Effector CD8-positive, alpha-beta T cell (primary cell): Measurements from ENCODE around the gene TNS3.
"Not testable (repeated sequence)": the region's sequence is repeated elsewhere in the genome, so short reads cannot be mapped to it uniquely, and the experiment has no call there.

Experiments
- DNase-seq: peaks from one replicate; lab custom pipeline; 2025; lab: John Stamatoyannopoulos, UW

Gene TNS3

DNA sequence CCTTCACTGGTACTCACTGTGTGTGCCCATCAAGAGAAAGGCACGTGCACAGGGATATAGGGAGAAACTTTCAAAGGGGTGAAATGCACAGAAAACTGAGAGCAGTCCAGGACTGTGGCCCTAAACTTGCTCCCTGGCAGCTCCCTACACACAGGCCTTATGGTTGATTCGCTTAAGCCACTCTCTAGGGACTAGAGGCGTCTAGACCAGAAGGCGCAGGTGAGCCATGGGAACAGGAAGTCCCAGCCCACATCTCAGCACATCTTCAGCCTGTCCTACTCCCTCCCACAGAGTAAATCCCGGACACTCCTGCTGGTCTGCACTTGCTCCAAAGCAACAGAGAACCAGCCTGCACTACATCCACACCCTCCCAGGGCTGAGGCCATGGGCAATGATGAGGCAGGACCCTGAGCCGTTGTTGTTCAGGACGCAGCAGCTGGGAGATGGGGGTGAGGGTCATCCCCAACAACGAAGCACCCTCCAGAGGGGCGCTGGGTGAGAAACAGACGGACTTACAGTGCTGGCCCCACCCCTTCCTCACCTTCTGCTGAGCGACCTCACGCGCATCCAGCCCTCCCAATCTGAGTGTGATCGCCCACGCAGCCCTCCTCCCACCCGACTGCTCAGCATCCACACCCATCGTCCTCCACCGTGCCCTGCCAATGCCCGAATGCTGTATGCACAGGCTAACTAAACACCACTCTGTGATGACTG is 109.3 kb downstream of the TNS3 start:
- no peak for DNase-seq

DNA sequence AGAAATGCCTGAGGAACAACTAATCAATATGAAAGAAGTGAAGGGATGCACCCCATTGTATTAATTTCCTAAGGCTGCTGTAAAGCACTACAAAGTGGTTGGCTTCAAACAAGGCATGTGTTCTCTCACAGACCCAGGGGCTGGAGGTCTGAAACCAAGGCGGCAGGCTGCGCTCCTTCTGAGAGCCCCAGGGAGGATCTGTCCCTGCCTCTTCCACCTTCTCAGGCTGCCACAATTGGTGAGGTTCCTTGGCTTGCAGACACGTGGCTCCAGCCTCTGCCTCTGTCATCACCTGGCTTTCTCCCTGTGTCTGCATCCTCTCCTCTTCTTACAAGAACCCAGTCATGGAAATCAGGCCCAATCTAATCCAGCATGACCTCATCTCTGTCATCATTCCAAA is 110.1 kb downstream of the TNS3 start:
- DNase-seq: no peak

DNA sequence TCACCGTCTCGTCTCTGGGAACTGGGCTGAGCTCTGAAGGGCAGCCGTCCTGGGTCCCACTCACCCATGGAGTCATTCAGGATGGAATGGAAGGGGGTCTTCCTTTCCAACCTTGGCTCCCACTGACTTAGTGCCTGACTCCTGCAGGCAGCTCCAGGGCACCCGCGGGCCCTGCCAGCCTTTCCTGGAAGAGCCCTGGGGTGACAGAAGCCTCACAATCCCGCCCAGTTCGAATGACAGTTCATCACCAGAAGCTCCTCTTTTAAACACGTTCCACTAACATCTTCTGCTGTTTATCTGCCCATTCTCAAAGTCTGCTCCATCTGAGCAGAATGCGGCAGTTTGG is 110.6 kb downstream of the TNS3 start:
- no peak for DNase-seq

GRCh38 chr7:47470567-47471357 is 111.1 kb downstream of the TNS3 start:
- no peak for DNase-seq

DNA sequence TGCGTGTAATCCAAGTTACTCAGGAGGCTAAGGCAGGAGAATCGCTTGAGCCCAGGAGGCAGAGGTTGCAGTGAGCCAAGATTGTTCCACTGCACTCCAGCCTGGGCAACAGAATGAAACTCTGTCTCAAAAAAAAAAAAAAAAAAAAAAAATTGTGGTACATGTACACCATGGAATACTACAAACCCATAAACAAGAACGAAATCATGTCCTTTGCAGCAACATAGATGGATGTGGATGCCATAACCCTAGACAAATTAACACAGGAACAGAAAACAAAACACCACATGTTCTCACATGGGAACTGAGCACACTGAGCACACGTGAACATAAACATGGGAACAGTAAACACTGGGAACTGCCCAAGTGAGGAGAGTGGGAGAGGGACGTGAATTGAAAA is 112.1 kb downstream of the TNS3 start:
- not testable (repeated sequence) for DNase-seq

- DNase-seq: no peak
Measured at GRCh38 chr7:47466832-47467231, 115.1 kb downstream of the TNS3 start.

- no peak for DNase-seq
Measured at GRCh38 chr7:47465191-47465590, 116.7 kb downstream of the TNS3 start.

DNA sequence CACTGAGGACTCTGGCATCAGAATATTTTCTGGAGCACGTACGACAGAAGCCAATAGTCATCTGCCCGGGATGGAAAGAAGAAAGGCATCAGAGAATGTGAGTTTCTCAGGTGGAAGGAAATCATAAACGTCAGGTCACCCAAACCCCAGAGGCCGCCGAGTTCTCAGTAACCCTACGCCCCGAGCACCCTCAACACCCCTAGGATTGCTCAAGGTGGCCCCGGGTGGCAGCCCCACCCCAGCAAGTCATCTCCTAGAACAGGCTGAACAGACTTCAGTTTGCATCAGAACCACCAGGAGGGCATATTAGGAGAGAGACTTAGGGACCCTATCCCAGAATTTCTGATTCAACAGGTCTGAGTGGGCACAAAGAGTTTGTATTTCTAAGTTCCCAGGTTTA is 117.6 kb downstream of the TNS3 start:
- no peak for DNase-seq

DNA sequence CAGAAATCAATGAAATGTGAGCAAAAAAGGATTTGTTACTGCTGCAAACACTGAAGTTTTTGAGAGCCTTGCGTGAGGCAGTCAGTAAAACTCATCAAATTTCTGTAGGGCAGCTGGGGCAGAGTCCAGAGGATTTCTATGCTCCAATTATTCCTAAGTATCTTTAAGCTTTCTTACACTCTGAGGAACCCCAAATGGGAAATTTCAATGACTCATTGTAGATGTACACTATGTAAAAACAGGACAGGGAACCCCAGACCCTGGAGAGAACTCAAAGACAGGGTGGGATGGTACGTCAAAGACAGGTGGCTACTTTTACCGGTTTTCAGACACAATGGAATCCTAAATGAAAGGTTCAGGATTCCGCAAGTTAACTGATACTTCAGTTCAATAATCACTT is 120.2 kb downstream of the TNS3 start:
- no peak for DNase-seq

- DNase-seq: no peak
Measured at GRCh38 chr7:47461161-47461560, 120.8 kb downstream of the TNS3 start.

GRCh38 chr7:47460251-47460989 is 121.5 kb downstream of the TNS3 start:
- DNase-seq: no peak

DNA sequence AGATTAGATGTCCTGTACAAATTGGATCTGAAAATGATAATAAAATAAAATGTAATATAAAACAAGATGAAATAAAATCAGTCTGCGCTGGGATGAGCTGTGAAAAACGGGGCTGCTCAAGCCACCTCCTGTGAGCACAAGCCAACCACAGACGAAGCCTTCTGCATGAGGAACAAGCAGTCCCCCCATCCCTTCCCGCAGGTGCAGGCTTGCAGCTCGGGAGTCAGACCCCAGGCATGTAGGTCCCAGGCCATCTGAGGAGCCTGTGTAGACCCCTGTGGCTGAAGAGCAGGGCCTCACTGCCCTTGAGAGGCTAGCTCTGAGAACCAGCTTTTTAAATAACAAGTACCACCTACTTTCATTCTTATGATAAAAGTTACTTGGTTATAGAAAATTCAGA is 123.4 kb downstream of the TNS3 start:
- no peak for DNase-seq

DNA sequence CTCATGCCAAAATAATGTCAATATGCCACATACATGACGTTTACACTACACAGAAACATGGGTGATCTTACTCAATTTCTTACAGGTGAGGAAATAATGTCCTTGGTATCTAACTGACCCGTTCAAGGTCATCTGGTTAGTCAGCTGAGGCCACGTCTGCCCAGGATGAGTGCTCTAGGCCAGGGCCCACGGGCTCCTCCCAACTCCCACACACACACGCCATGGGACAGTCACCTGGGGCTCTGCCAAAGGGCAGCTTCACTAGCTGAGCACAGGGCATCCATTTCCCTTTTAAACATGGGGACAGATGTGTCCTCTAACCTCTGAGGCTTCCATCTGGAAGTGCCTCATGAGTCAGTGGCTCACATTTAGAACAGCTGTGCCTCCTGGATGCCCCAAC is 123.9 kb downstream of the TNS3 start:
- no peak for DNase-seq

DNA sequence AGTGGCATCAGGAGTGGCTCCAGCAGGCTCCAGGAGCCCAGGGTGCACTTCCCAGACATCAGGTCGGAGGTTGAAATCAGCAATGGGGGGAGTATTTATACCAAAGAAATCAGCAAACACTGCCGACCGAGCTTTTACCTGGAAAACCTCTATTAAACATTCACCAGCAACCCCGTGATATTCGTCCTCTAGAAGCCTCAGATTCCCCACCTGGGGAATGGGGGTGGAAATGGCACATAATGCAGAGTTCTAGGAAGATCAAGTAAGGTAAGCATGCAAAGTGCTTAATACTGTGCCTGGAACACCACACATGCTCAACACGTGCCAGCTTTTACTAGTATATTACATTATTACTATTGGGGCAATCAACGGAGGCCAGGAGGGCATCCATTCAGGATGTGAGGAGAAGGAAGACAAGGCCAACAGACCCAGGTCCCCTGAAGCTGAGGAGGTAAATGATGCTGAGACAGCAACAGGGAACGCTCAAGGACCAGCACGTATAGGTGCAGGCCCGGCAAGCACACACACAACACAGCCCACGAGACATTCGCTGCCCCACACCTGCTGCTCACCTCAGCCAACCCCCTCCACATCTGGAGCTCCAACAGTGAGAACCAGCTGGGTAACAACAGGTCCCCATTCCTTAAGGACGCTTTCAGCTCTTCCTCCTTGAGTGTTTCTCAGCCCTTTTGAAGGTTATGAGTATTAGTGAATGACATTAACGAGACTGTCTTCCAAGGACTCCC is 125.5 kb downstream of the TNS3 start:
- DNase-seq: no peak

DNA sequence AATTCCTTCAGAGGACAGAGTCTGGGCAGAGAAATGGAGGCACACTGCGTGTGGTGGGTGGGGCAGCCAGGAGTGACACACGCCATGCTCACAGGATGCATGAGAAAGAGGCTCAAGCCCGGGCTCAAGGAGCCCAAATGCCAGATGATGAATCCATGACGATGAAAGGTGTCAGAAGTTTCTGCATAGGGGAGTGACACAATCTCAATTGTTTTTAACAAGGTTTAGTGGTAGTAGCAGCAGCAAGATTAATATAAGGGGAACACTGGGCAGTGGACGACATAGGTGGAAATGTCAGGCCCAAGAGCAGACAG is 126.1 kb downstream of the TNS3 start:
- no peak for DNase-seq

GRCh38 chr7:47454974-47455871 is 126.7 kb downstream of the TNS3 start:
- no peak for DNase-seq

- DNase-seq: no peak
Measured at GRCh38 chr7:47454069-47454973, 127.6 kb downstream of the TNS3 start.

- no peak for DNase-seq
Measured at GRCh38 chr7:47453093-47454061, 128.5 kb downstream of the TNS3 start.

GRCh38 chr7:47452715-47453092 is 129.2 kb downstream of the TNS3 start:
- DNase-seq: no peak
